HG02623 (cell line): Measurements from ENCODE around the gene BRD1.

Experiments
- ATAC-seq: cut with Tn5 transposase; IDR thresholded peaks from one replicate; pipeline ENCODE4 v1.9.1; 2021; ENCODE audit warnings: moderate library complexity; ENCODE audit not compliant: unreplicated experiment

Gene BRD1

GRCh38 chr22:49734882-49735281 is 92.8 kb downstream of the BRD1 start:
- no peak for ATAC-seq

- no peak for ATAC-seq
Measured at GRCh38 chr22:49734390-49734789, 93.3 kb downstream of the BRD1 start.

GRCh38 chr22:49733631-49734030 is 94.0 kb downstream of the BRD1 start:
- ATAC-seq, result no peak

GRCh38 chr22:49730656-49731055 is 97.0 kb downstream of the BRD1 start:
- no peak for ATAC-seq

- ATAC-seq, result no peak
Measured at GRCh38 chr22:49728570-49729271, 99.0 kb downstream of the BRD1 start.

- no peak for ATAC-seq
Measured at GRCh38 chr22:49727881-49728569, 99.6 kb downstream of the BRD1 start.

- ATAC-seq, result no peak
Measured at GRCh38 chr22:49727191-49727880, 100.3 kb downstream of the BRD1 start.

- no peak for ATAC-seq
Measured at GRCh38 chr22:49726701-49727101, 101.0 kb downstream of the BRD1 start.

GRCh38 chr22:49726022-49726681 is 101.5 kb downstream of the BRD1 start:
- ATAC-seq, result no peak

GRCh38 chr22:49725516-49725915 is 102.2 kb downstream of the BRD1 start:
- no peak for ATAC-seq

- no peak for ATAC-seq
Measured at GRCh38 chr22:49724893-49725489, 102.7 kb downstream of the BRD1 start.

- ATAC-seq, result no peak
Measured at GRCh38 chr22:49724030-49724892, 103.4 kb downstream of the BRD1 start.

- no peak for ATAC-seq
Measured at GRCh38 chr22:49723478-49724029, 104.1 kb downstream of the BRD1 start.
